Liver (tissue), 9 donors: ENCODE results near the gene JAM3. TPM values are rescaled to one million over a fixed set of nuclear protein-coding genes. Genes with fewer than 3 reads are reported as not detected.

ENCODE experiments used
- DNase-seq: peaks from one replicate; pipeline ENCODE4 v3.0.0-alpha.2; 2017; ENCODE audit warnings: low spot score
- H3K27ac ChIP-seq, 2 donors: one replicate each; pipeline ENCODE4 v1.7.0; 2013; ENCODE audit warnings: inconsistent platforms in 2 of 2, low read length in 2 of 2, control low read depth in 1 of 2, low read depth in 1 of 2, mild to moderate bottlenecking in 1 of 2
- H3K27me3 ChIP-seq, 4 donors: one replicate each; pipeline versions ENCODE4 v1.6.1 to v1.7.0; 2013; ENCODE audit warnings: low read length in 3 of 4, inconsistent platforms in 1 of 4, mild to moderate bottlenecking in 1 of 4, moderate library complexity in 1 of 4; ENCODE audit not compliant: control insufficient read depth in 4 of 4, insufficient read depth in 4 of 4
- H3K36me3 ChIP-seq, 4 donors: one replicate each; pipeline versions ENCODE4 v1.6.1 to v1.7.0; 2013; ENCODE audit warnings: low read length in 3 of 4, mild to moderate bottlenecking in 3 of 4, low read depth in 1 of 4, moderate library complexity in 1 of 4; ENCODE audit not compliant: control insufficient read depth in 4 of 4, insufficient read depth in 3 of 4
- H3K4me1 ChIP-seq, 4 donors: one replicate each; pipeline versions ENCODE4 v1.6.1 to v1.7.0; 2013; ENCODE audit warnings: low read length in 3 of 4, mild to moderate bottlenecking in 3 of 4, moderate library complexity in 1 of 4; ENCODE audit not compliant: control insufficient read depth in 4 of 4, insufficient read depth in 4 of 4
- H3K4me3 ChIP-seq, 3 donors: one replicate each; pipeline versions ENCODE4 v1.6.1 to v1.7.0; 2013; ENCODE audit warnings: low read length in 3 of 3, control low read depth in 1 of 3, low read depth in 1 of 3, mild to moderate bottlenecking in 1 of 3
- H3K9ac ChIP-seq, 2 donors: one replicate each; pipeline ENCODE4 v1.7.0; 2013; ENCODE audit warnings: low read length in 2 of 2, mild to moderate bottlenecking in 2 of 2, moderate library complexity in 2 of 2, control low read depth in 1 of 2, low read depth in 1 of 2
- H3K9me3 ChIP-seq, 4 donors: one replicate each; pipeline versions ENCODE4 v1.6.1 to v1.7.0; 2013; ENCODE audit warnings: low read length in 3 of 4; ENCODE audit not compliant: control insufficient read depth in 4 of 4
- FOXA1 ChIP-seq: IDR thresholded peaks from 2 replicates; pipeline ENCODE4 v1.6.1; 2016; ENCODE audit warnings: antibody characterized with exemption
- FOXA2 ChIP-seq: IDR thresholded peaks from 2 replicates; pipeline ENCODE4 v1.6.1; 2016; ENCODE audit warnings: antibody characterized with exemption
- GABPA ChIP-seq, 2 donors: IDR thresholded peaks in 1 of 2; conservative IDR thresholded peaks in 1 of 2; 2 replicates each; pipeline ENCODE4 v1.6.1; 2016; ENCODE audit warnings: antibody characterized with exemption in 2 of 2, mild to moderate bottlenecking in 1 of 2, moderate library complexity in 1 of 2
- HNF4A ChIP-seq, 2 donors: conservative IDR thresholded peaks; 2 replicates each; pipeline ENCODE4 v1.6.1; 2016; ENCODE audit warnings: antibody characterized with exemption in 2 of 2, mild to moderate bottlenecking in 2 of 2
- NR2F2 ChIP-seq: IDR thresholded peaks from 2 replicates; pipeline ENCODE4 v1.6.1; 2016; ENCODE audit warnings: antibody characterized with exemption
- RAD21 ChIP-seq, 2 donors: IDR thresholded peaks; 2 replicates each; pipeline ENCODE4 v1.6.1; 2016; ENCODE audit warnings: antibody characterized with exemption in 2 of 2, mild to moderate bottlenecking in 2 of 2
- RXRA ChIP-seq, 2 donors: IDR thresholded peaks; 2 replicates each; pipeline ENCODE4 v1.6.1; 2017 to 2018; ENCODE audit warnings: antibody characterized with exemption in 2 of 2, mild to moderate bottlenecking in 1 of 2
- SP1 ChIP-seq: IDR thresholded peaks from 2 replicates; pipeline ENCODE4 v1.6.1; 2018; ENCODE audit warnings: antibody characterized with exemption, mild to moderate bottlenecking
- TAF1 ChIP-seq: conservative IDR thresholded peaks from 2 replicates; pipeline ENCODE4 v1.6.1; 2016; ENCODE audit warnings: antibody characterized with exemption, mild to moderate bottlenecking
- YY1 ChIP-seq: IDR thresholded peaks from 2 replicates; pipeline ENCODE4 v1.6.1; 2016; ENCODE audit warnings: antibody characterized with exemption, mild to moderate bottlenecking
- WGBS: extraction: QIAGEN DNeasy Blood & Tissue Kit; methylation state at CpG from one replicate; pipeline ENCODE4 v1.1.7; 2013; 5-methylcytosine and 5-hydroxymethylcytosine counted together
- polyA plus RNA-seq, 2 donors: library from polyadenylated mRNA; stranded (reverse) in 1 of 2; unstranded in 1 of 2; fragments of 200-250 nt in 1 of 2; fragments of >200 nt in 1 of 2; fragmentation: Nextera tagmentation in 1 of 2; extraction: Ambion mirVana in 1 of 2; gene quantifications; one replicate each; pipeline versions ENCODE4 v1.2.1 to v1.2.3, GENCODE V29; 2013 to 2015
- total RNA-seq, 2 donors: library from RNA; depleted of rRNA; stranded (reverse); fragments of >200 nt; gene quantifications; one replicate each; pipeline ENCODE4 v1.2.3, GENCODE V29; 2014
- TF ChIP-seq, protein P1 (sequence below): IDR thresholded peaks from 2 replicates; pipeline ENCODE4 v1.6.1; 2016; ENCODE audit warnings: antibody characterized with exemption, mild to moderate bottlenecking
- TF ChIP-seq, protein P2 (sequence below): IDR thresholded peaks from 2 replicates; pipeline ENCODE4 v1.6.1; 2016; ENCODE audit warnings: antibody characterized with exemption
- donor health status: healthy.
- donor health status: healthy.
- donor health status: healthy.
- donor health status: healthy.
- donor health status: healthy.

JAM3 gene
- total and polyA plus RNA-seq, 4 donors = 1.6 to 4.3 (median 2.1) TPM

DNA sequence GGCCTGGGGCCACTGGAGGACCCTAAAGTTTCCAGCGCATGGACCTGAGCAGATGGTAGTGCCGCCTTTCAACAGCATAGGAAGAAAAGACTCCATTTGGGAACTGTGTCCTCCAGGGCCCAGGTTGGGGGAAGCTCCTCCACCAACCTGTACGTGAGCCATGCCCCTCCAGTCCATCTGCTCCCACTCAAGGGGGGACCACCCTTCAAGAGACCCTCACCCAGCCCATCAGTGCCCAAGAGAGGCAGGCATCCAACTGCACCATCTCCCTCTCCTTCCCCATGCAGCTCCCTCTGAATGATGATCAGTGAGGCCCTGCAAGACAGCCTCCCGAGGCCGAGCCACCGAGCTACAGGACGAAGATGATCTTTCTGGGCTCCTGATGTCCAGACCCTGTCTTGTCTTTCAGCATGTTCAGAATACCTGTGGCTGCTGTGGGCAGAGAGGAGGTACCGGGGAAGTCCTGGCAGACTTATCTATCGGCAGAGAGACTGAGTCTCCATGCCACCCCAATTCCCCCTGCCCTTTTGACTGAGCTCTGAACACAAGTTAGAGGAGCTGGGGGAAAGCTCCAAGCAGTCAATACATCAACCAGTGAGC is 25.0 kb upstream of the JAM3 start (continued):
- TF ChIP-seq, protein P1, sequence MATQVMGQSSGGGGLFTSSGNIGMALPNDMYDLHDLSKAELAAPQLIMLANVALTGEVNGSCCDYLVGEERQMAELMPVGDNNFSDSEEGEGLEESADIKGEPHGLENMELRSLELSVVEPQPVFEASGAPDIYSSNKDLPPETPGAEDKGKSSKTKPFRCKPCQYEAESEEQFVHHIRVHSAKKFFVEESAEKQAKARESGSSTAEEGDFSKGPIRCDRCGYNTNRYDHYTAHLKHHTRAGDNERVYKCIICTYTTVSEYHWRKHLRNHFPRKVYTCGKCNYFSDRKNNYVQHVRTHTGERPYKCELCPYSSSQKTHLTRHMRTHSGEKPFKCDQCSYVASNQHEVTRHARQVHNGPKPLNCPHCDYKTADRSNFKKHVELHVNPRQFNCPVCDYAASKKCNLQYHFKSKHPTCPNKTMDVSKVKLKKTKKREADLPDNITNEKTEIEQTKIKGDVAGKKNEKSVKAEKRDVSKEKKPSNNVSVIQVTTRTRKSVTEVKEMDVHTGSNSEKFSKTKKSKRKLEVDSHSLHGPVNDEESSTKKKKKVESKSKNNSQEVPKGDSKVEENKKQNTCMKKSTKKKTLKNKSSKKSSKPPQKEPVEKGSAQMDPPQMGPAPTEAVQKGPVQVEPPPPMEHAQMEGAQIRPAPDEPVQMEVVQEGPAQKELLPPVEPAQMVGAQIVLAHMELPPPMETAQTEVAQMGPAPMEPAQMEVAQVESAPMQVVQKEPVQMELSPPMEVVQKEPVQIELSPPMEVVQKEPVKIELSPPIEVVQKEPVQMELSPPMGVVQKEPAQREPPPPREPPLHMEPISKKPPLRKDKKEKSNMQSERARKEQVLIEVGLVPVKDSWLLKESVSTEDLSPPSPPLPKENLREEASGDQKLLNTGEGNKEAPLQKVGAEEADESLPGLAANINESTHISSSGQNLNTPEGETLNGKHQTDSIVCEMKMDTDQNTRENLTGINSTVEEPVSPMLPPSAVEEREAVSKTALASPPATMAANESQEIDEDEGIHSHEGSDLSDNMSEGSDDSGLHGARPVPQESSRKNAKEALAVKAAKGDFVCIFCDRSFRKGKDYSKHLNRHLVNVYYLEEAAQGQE = no peak
- TF ChIP-seq RAD21 (IDR thresholded peaks at IDR 0.05) (no peak), HNF4A (conservative IDR thresholded peaks at IDR 0.05) (no peak), GABPA (IDR thresholded peaks at IDR 0.05 in 1 of 2, conservative IDR thresholded peaks at IDR 0.05 in 1 of 2) (no peak), RXRA (IDR thresholded peaks at IDR 0.05) (no peak), NR2F2 (no peak), TAF1 (no peak)

DNA sequence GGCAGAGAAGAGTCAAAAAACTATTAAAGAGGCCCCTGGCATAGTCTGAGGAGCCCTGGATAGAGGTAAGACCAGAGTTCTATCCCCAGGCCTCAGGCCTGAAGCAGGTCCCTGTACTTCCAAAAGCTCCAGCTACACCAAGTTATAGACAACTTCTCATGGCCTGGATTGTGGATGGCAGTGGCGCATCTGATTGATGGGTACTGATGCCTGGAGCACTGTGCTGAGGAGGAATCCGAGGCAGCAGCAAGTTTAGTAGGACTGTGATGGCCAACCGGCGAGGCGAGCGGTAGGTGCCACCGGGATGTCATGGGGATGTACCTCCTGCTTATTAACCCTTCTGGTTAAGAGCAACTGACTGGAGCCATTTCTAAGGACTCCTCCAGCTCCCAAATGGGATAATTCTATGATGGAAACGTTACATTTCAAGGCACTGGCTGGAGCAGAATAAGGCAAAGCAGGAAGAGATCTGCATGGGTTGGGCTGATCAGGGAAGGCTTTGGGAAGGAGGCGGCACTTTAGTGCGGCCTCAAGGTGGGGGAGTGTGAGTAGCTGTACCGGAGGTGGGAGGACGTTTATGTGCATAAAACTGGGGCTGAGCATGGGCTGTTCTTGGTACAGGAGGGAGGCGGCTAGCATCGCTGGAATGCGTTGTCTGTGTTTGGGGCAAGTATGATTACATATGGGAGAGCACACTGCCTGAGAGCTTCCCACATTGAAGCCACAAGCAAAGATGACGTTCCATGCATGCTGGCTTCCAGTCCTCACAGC is 24.2 kb upstream of the JAM3 start:
- Histone ChIP-seq H3K9ac (no peak overlapping the region), H3K36me3 (no peaks in the 10 kb centered on the region), H3K27ac (no peak overlapping the region), H3K9me3 (no peaks in the 10 kb centered on the region), H3K27me3 (peaks cover 0 to 7% (median 2%) of the 10 kb centered on the region in 4 donors), H3K4me3 (no peak overlapping the region), H3K4me1 (no peaks in the 10 kb centered on the region)
- WGBS = 84% methylated on average over 16 of the region's 16 CpGs
- TF ChIP-seq RAD21 (IDR thresholded peaks at IDR 0.05) = no peak
- no peak for TF ChIP-seq GABPA (IDR thresholded peaks at IDR 0.05 in 1 of 2, conservative IDR thresholded peaks at IDR 0.05 in 1 of 2)
- no peak for TF ChIP-seq HNF4A (conservative IDR thresholded peaks at IDR 0.05)
- no peak for TF ChIP-seq YY1
- TF ChIP-seq FOXA1 = no peak
- TF ChIP-seq, protein P2, sequence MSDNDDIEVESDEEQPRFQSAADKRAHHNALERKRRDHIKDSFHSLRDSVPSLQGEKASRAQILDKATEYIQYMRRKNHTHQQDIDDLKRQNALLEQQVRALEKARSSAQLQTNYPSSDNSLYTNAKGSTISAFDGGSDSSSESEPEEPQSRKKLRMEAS = no peak
- TF ChIP-seq SP1 = no peak
- TF ChIP-seq, protein P1 = no peak
- TF ChIP-seq FOXA2 = no peak
- DNase-seq = no peak
